Upper lobe of right lung (tissue), 1 donor: ENCODE measurements around the gene SPATA46. TPM values are rescaled to one million over a fixed set of nuclear protein-coding genes. Genes with fewer than 3 reads are reported as not detected.
A peak's percentile ranks its signal among the peaks of the same experiment; 100 is the strongest.
"Not testable (repeated sequence)": the region's sequence is repeated elsewhere in the genome, so short reads cannot be mapped to it uniquely, and the experiment has no call there.

Source experiments
- ATAC-seq: fragments of 200-7000 bp; cut with Tn5 transposase; one replicate; pipeline ENCODE4 v1.9.1; 2020; ENCODE audit warnings: mild to moderate bottlenecking, moderate library complexity
- DNase-seq: peaks from one replicate; pipeline ENCODE4 v3.0.0-alpha.2; 2020
- H3K27ac ChIP-seq: fragments of 200-600 bp; one replicate; pipeline ENCODE4 v1.8.0; 2022
- H3K27me3 ChIP-seq: fragments of 200-600 bp; one replicate; pipeline ENCODE4 v1.8.0; 2022; ENCODE audit warnings: mild to moderate bottlenecking
- H3K36me3 ChIP-seq: fragments of 200-600 bp; one replicate; pipeline ENCODE4 v1.8.0; 2022
- H3K4me1 ChIP-seq: fragments of 200-600 bp; one replicate; pipeline ENCODE4 v1.8.0; 2022
- H3K4me3 ChIP-seq: fragments of 200-600 bp; one replicate; pipeline ENCODE4 v1.8.0; 2022; ENCODE audit warnings: mild to moderate bottlenecking
- H3K9me3 ChIP-seq: fragments of 200-600 bp; one replicate; pipeline ENCODE4 v1.8.0; 2022
- CTCF ChIP-seq: fragments of 200-600 bp; IDR thresholded peaks from one replicate; pipeline ENCODE4 v1.8.0; 2022; ENCODE audit warnings: antibody characterized with exemption
- intact Hi-C: fragments of 100-400 bp; cut with DNase I; formaldehyde crosslinking; loops from one replicate; pipeline ENCODE4 v1.11.0; 2022
- total RNA-seq: library from RNA; stranded (reverse); fragmentation: NEBNext Ultra II Directional; extraction: Animal tissue kit (Norgen Biotek cat#: 25700); gene quantifications from one replicate; pipeline ENCODE4 v1.2.1, GENCODE V29; 2021
- donor health status: DM: no; HTN: yes; CAD: no; lungs with severe emphysema.

SPATA46 gene
- total RNA-seq, 1 donor from 2014 or later, result not detected

DNA sequence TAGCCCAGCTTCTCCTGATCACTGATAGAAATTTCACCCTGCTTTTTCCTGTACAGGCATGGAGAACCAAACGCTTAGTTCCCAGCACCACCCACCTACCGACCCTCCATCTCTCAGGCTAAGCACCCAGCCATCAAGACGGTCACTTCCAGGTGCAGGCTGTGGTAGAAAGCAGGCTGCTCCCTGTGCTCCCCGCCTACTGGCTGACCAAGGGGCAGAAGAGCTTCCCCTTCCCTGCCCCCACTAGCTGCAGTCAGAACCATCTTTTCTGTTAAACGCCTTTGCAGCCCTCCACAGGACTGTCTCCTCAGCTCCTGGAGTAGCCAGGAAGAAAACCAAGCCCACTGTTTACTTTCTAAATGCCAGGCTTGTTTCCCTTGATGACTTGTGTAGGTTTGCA is 23.0 kb downstream of the SPATA46 start:
- TF ChIP-seq CTCF, result no peak

DNA sequence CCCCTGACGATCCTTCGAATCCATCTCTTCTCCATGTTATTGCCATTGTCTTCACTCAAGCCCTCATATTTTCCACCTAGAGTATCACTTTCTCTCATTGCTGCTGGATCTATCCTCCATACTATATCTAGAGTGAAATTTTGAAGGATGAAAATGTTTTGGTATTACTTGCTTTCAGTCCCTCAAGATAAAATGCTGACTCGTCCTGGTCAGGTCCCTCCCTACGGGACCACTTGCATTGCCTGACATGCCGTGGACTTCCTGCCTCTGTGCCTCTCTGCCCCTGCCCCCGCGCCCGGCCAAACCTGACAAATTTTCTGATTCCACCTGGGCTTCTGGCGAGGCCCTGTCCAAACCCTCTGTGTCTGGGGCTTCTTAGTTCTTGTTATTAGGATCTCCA is 23.6 kb downstream of the SPATA46 start:
- no peaks in the 10 kb centered on the region for H3K9me3 ChIP-seq
- H3K27ac ChIP-seq, result no peak overlapping the region
- DNase-seq (no peak), ATAC-seq (no peak)
- H3K27me3 ChIP-seq, result no peaks in the 10 kb centered on the region
- H3K4me3 ChIP-seq, result no peak overlapping the region
- intact Hi-C loops, result no loop called here
- H3K4me1 ChIP-seq, result peaks cover 10% of the 10 kb centered on the region
- H3K36me3 ChIP-seq, result no peaks in the 10 kb centered on the region
- TF ChIP-seq CTCF, result no peak

More for the DNA sequence above, 23.0 kb downstream of the SPATA46 start:
- no peak for ATAC-seq
- no peak for DNase-seq
- peaks cover 10% of the 10 kb centered on the region for H3K4me1 ChIP-seq
- H3K9me3 ChIP-seq, result no peaks in the 10 kb centered on the region
- no peaks in the 10 kb centered on the region for H3K27me3 ChIP-seq
- H3K4me3 ChIP-seq, result no peak overlapping the region
- H3K27ac ChIP-seq, result no peak overlapping the region
- no peaks in the 10 kb centered on the region for H3K36me3 ChIP-seq
- intact Hi-C loops, result no loop called here

GRCh38 chr1:162351874-162352273 is 24.8 kb downstream of the SPATA46 start:
- H3K36me3 ChIP-seq, H3K4me3 ChIP-seq, DNase-seq, H3K27ac ChIP-seq, intact Hi-C loops, H3K9me3 ChIP-seq, H3K27me3 ChIP-seq: not testable (repeated sequence)
- peak; percentile 66 for ATAC-seq
- H3K4me1 ChIP-seq, result peaks cover 10% of the 10 kb centered on the region

GRCh38 chr1:162351246-162351842 is 25.3 kb downstream of the SPATA46 start:
- no peak overlapping the region for H3K4me3 ChIP-seq
- DNase-seq, result no peak
- no peak overlapping the region for H3K27ac ChIP-seq
- H3K27me3 ChIP-seq, result no peaks in the 10 kb centered on the region
- no peaks in the 10 kb centered on the region for H3K36me3 ChIP-seq
- peaks cover 10% of the 10 kb centered on the region for H3K4me1 ChIP-seq
- no peak for ATAC-seq
- TF ChIP-seq CTCF, result no peak
- no peaks in the 10 kb centered on the region for H3K9me3 ChIP-seq
- intact Hi-C loops, result no loop called here

- Histone ChIP-seq H3K27me3 (no peaks in the 10 kb centered on the region), H3K36me3 (no peaks in the 10 kb centered on the region), H3K9me3 (no peaks in the 10 kb centered on the region), H3K4me3 (no peak overlapping the region), H3K27ac (no peak overlapping the region), H3K4me1 (peaks cover 10% of the 10 kb centered on the region)
- ATAC-seq (no peak), DNase-seq (no peak)
- no peak for TF ChIP-seq CTCF
- intact Hi-C loops, result no loop called here
These were observed 26.9 kb downstream of the SPATA46 start for GRCh38 chr1:162349635-162350330.

DNA sequence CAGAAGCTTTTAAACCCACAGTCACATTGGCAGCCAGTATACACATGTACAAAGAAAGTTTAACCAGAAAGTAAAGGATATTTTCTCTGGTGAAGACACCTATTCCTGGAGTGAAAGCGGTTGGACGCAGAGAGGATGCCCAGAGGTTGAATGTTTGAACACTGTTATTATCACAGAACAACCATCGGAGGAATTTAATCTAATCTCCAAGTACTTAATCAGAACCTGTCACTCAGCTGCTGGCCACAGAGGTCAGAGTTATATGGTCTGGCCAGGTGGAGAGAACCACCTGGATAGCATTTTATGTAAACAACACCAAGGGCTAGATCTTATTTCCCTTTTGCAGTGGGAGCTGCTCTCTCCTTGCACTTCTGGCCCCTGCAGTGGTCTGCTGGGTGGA is 29.4 kb downstream of the SPATA46 start:
- no peaks in the 10 kb centered on the region for H3K9me3 ChIP-seq
- TF ChIP-seq CTCF, result no peak
- H3K36me3 ChIP-seq, result no peaks in the 10 kb centered on the region
- peaks cover 3% of the 10 kb centered on the region for H3K4me1 ChIP-seq
- ATAC-seq, result no peak
- H3K4me3 ChIP-seq, result no peak overlapping the region
- no peak for DNase-seq
- intact Hi-C loops, result no loop called here
- no peaks in the 10 kb centered on the region for H3K27me3 ChIP-seq
- no peak overlapping the region for H3K27ac ChIP-seq
